PFSK-1 (cell line): ENCODE results near the gene BBS7.

Experiments
- FOXP2 ChIP-seq: optimal IDR thresholded peaks from 2 replicates; pipeline ENCODE3; 2011; ENCODE audit warnings: borderline replicate concordance, control low read depth, inconsistent platforms; ENCODE audit not compliant: insufficient read depth; ENCODE audit errors: extremely low read length, extremely low read depth
- POLR2AphosphoS5 ChIP-seq: IDR thresholded peaks from 2 replicates; pipeline ENCODE4 v1.6.1; 2012; ENCODE audit warnings: low read depth, mild to moderate bottlenecking, control low read depth, low read length, moderate library complexity
- SIN3A ChIP-seq: IDR thresholded peaks from 2 replicates; pipeline ENCODE4 v1.6.1; 2012; ENCODE audit warnings: mild to moderate bottlenecking, low read length, moderate library complexity, borderline replicate concordance; ENCODE audit not compliant: insufficient read depth
- TAF1 ChIP-seq: IDR thresholded peaks from 2 replicates; pipeline ENCODE4 v1.6.1; 2012; ENCODE audit warnings: low read length, control low read depth, borderline replicate concordance; ENCODE audit not compliant: insufficient read depth
- TF ChIP-seq, protein P1 (sequence below), 2 experiments: IDR thresholded peaks; 2 replicates each; pipeline versions ENCODE4 v1.6.1 to v1.8.0; 2011 to 2012; ENCODE audit warnings: low read depth in 2 of 2, low read length in 2 of 2, control low read depth in 1 of 2, inconsistent platforms in 1 of 2, mild to moderate bottlenecking in 1 of 2, moderate library complexity in 1 of 2; ENCODE audit not compliant: insufficient read depth in 1 of 2

DNA sequence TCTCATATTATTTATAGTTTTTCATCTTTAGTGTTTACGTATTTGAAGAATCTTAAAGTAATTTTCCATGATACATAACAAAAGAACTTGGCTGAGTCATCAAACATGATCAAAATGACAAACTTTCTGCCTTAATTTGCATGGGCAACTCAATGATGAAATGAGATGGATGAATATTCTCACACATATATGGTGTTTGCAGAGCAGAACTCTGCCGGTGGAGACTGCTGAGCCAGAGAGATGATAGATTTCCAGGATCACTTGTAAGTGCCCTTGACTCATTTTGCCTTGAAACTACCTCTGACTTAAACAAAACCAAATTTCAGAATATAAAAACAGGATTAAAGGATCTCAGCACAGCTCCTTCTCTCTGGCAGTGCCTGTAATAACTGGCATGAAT, 43.4 kb upstream of the BBS7 start:
- TF ChIP-seq, protein P1, sequence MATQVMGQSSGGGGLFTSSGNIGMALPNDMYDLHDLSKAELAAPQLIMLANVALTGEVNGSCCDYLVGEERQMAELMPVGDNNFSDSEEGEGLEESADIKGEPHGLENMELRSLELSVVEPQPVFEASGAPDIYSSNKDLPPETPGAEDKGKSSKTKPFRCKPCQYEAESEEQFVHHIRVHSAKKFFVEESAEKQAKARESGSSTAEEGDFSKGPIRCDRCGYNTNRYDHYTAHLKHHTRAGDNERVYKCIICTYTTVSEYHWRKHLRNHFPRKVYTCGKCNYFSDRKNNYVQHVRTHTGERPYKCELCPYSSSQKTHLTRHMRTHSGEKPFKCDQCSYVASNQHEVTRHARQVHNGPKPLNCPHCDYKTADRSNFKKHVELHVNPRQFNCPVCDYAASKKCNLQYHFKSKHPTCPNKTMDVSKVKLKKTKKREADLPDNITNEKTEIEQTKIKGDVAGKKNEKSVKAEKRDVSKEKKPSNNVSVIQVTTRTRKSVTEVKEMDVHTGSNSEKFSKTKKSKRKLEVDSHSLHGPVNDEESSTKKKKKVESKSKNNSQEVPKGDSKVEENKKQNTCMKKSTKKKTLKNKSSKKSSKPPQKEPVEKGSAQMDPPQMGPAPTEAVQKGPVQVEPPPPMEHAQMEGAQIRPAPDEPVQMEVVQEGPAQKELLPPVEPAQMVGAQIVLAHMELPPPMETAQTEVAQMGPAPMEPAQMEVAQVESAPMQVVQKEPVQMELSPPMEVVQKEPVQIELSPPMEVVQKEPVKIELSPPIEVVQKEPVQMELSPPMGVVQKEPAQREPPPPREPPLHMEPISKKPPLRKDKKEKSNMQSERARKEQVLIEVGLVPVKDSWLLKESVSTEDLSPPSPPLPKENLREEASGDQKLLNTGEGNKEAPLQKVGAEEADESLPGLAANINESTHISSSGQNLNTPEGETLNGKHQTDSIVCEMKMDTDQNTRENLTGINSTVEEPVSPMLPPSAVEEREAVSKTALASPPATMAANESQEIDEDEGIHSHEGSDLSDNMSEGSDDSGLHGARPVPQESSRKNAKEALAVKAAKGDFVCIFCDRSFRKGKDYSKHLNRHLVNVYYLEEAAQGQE (IDR thresholded peaks at IDR 0.05; ENCODE audit: insufficient read depth in 1 of 2, low read depth in 2 of 2, low read length in 2 of 2) = no peak
- TF ChIP-seq POLR2AphosphoS5 = no peak
- TF ChIP-seq SIN3A = no peak
- no peak for TF ChIP-seq TAF1
- no peak for TF ChIP-seq FOXP2
